ENCODE measurements around the gene NTM. TPM values are rescaled to one million over a fixed set of nuclear protein-coding genes. Genes with fewer than 3 reads are reported as not detected.
"Not testable (repeated sequence)": the region's sequence is repeated elsewhere in the genome, so short reads cannot be mapped to it uniquely, and the experiment has no call there.

Gene NTM
- total and polyA plus RNA-seq, 2 experiments from 2014 or later = 25.9 to 49.0 TPM

GRCh38 chr11:131422029-131422428, 51.6 kb downstream of the NTM start:
- no peak overlapping the region for H3K4me2 ChIP-seq (ENCODE audit: unreplicated experiment)
- no peak for TF ChIP-seq EZH2 (IDR thresholded peaks at IDR 0.05; ENCODE audit: insufficient read depth, poor library complexity, severe bottlenecking)
- TF ChIP-seq EZH2phosphoT487 (IDR thresholded peaks at IDR 0.05; ENCODE audit: insufficient read depth, low read depth) = no peak
- no peaks in the 10 kb centered on the region for H3F3A ChIP-seq (ENCODE audit: insufficient read depth)
- WGBS, 2 experiments (ENCODE audit: low coverage in 1 of 2, low lambda C conversion rate in 2 of 2, missing lambda C conversion rate in 2 of 2) = 26 to 28% methylated on average over 3 of the region's 3 CpGs
- H3K27ac ChIP-seq = no peak overlapping the region
- H3K27me3 ChIP-seq (replicated peaks; ENCODE audit: insufficient read depth) = peaks cover 44% of the 10 kb centered on the region
- H3K79me2 ChIP-seq (ENCODE audit: insufficient read depth) = no peaks in the 10 kb centered on the region
- H3K4me3 ChIP-seq = no peak overlapping the region
- no peaks in the 10 kb centered on the region for H3K9me3 ChIP-seq (ENCODE audit: low read depth)
- no peaks in the 10 kb centered on the region for H3K9me2 ChIP-seq (ENCODE audit: insufficient read depth)
- no peak overlapping the region for H3K9ac ChIP-seq
- H4K20me1 ChIP-seq (ENCODE audit: insufficient read depth) = no peaks in the 10 kb centered on the region
- H3K4me1 ChIP-seq (ENCODE audit: insufficient read depth) = no peaks in the 10 kb centered on the region
- in situ Hi-C loops (cut with MboI) = loop anchor here (25.0 kb wide), 1 partner anchor 240 kb away; no protein-coding TSS in a partner anchor
- no peak for DNase-seq
- no peaks in the 10 kb centered on the region for H3K36me3 ChIP-seq (ENCODE audit: low read depth)
- H2AFZ ChIP-seq = no peak overlapping the region

DNA sequence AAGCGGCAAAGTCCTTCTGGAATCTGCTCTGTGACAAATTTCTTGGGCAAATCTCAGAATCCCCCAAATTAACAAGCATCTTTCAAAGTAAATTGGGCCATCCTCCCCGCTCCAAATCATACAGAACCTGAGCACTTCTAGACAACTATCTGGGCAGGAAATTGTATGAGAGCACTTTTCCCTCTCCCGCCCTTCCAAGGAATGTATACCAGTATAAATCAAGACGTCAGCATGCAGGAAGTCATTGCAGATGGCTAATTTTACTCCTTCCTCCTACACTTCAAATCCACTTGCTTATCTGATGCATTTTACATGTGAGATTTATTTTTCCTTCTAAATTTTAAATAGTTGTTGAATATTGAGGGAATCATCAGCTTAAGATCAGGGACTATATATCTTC, 52.1 kb downstream of the NTM start:
- H3K9me3 ChIP-seq (ENCODE audit: low read depth) = no peaks in the 10 kb centered on the region
- H3K27me3 ChIP-seq (replicated peaks; ENCODE audit: insufficient read depth) = peaks cover 44% of the 10 kb centered on the region
- DNase-seq = no peak
- H4K20me1 ChIP-seq (ENCODE audit: insufficient read depth) = no peaks in the 10 kb centered on the region
- no peaks in the 10 kb centered on the region for H3K79me2 ChIP-seq (ENCODE audit: insufficient read depth)
- H3K9ac ChIP-seq = no peak overlapping the region
- H3K27ac ChIP-seq = no peak overlapping the region
- in situ Hi-C loops (cut with MboI) = loop anchor here (25.0 kb wide), 1 partner anchor 240 kb away; no protein-coding TSS in a partner anchor
- no peak overlapping the region for H3K4me2 ChIP-seq (ENCODE audit: unreplicated experiment)
- no peaks in the 10 kb centered on the region for H3K36me3 ChIP-seq (ENCODE audit: low read depth)
- no peak overlapping the region for H3K4me3 ChIP-seq
- TF ChIP-seq EZH2 (IDR thresholded peaks at IDR 0.05; ENCODE audit: insufficient read depth, poor library complexity, severe bottlenecking) (no peak), EZH2phosphoT487 (IDR thresholded peaks at IDR 0.05; ENCODE audit: insufficient read depth, low read depth) (no peak)
- no peak overlapping the region for H2AFZ ChIP-seq
- 7 to 8% methylated on average over 4 of the region's 4 CpGs for WGBS, 2 experiments (ENCODE audit: low coverage in 1 of 2, low lambda C conversion rate in 2 of 2, missing lambda C conversion rate in 2 of 2)
- H3K4me1 ChIP-seq (ENCODE audit: insufficient read depth) = no peaks in the 10 kb centered on the region
- no peaks in the 10 kb centered on the region for H3K9me2 ChIP-seq (ENCODE audit: insufficient read depth)
- no peaks in the 10 kb centered on the region for H3F3A ChIP-seq (ENCODE audit: insufficient read depth)

DNA sequence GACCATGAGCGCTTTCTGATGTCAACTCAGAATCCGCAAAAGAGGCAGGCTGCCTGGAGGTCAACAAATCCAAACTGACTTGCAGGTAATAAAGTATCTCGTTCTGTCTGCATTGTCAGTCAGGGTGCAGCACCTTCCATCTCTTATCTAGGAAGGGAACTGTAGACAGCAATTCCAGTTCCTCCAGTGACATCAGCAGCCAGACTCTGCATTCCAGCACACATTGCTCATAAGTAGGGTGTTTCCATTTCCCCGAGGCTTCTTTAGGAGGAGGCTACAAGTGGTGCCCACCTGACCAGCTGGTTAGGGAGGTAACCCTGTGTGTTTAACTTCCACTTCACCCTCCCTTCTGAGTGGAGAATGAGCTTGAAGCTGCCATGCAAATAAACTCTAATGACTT, 53.3 kb downstream of the NTM start:
- no peak for TF ChIP-seq EZH2phosphoT487 (IDR thresholded peaks at IDR 0.05; ENCODE audit: insufficient read depth, low read depth)
- no peak for TF ChIP-seq EZH2 (IDR thresholded peaks at IDR 0.05; ENCODE audit: insufficient read depth, poor library complexity, severe bottlenecking)
- Histone ChIP-seq H3K9me2 (ENCODE audit: insufficient read depth) (no peaks in the 10 kb centered on the region), H3K27me3 (replicated peaks; ENCODE audit: insufficient read depth) (peaks cover 37% of the 10 kb centered on the region), H3K4me3 (no peak overlapping the region), H3F3A (ENCODE audit: insufficient read depth) (no peaks in the 10 kb centered on the region), H3K9me3 (ENCODE audit: low read depth) (no peaks in the 10 kb centered on the region), H3K36me3 (ENCODE audit: low read depth) (no peaks in the 10 kb centered on the region), H3K27ac (no peak overlapping the region), H3K9ac (no peak overlapping the region), H3K4me1 (ENCODE audit: insufficient read depth) (no peaks in the 10 kb centered on the region), H3K4me2 (ENCODE audit: unreplicated experiment) (no peak overlapping the region), H3K79me2 (ENCODE audit: insufficient read depth) (no peaks in the 10 kb centered on the region), H4K20me1 (ENCODE audit: insufficient read depth) (no peaks in the 10 kb centered on the region), H2AFZ (no peak overlapping the region)
- WGBS, 2 experiments (ENCODE audit: low coverage in 1 of 2, low lambda C conversion rate in 2 of 2, missing lambda C conversion rate in 2 of 2) = 21 to 23% methylated on average over 4 of the region's 4 CpGs
- DNase-seq = peak; percentile 38
- in situ Hi-C loops (cut with MboI) = loop anchor here (25.0 kb wide), 1 partner anchor 239 kb away; no protein-coding TSS in a partner anchor

DNA sequence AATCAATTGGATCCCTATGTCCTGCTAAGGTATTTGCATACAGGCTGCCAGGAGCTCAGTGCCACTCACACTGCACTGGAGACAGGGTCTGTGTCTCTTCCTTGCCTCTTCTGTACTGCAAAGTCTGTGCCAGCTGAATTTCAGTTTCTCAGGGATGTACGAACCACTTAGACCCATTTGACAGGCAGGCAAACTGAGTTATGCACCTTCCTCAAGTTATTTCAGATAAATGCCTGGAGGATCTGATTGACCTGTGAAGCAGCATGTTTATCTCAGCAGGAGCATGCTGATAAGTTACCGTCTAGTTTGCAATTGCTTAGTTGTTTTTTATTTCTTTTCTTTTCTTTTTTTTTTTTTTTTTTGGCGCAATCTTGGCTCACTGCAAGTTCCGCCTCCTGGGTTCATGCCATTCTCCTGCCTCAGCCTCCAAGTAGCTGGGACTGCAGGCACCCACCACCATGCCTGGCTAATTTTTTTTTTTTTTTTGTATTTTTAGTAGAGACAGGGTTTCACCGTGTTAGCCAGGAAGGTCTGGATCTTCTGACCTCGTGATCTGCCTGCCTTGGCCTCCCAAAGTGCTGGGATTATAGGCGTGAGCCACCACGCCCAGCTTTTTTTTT, 54.0 kb downstream of the NTM start:
- DNase-seq; H3F3A ChIP-seq (ENCODE audit: insufficient read depth); H3K4me1 ChIP-seq (ENCODE audit: insufficient read depth); H3K9ac ChIP-seq; H4K20me1 ChIP-seq (ENCODE audit: insufficient read depth); H3K36me3 ChIP-seq (ENCODE audit: low read depth); H3K79me2 ChIP-seq (ENCODE audit: insufficient read depth); H3K9me2 ChIP-seq (ENCODE audit: insufficient read depth); H3K9me3 ChIP-seq (ENCODE audit: low read depth); H2AFZ ChIP-seq; H3K4me2 ChIP-seq (ENCODE audit: unreplicated experiment); H3K27ac ChIP-seq; H3K4me3 ChIP-seq: not testable (repeated sequence)
- in situ Hi-C loops (cut with MboI) = loop anchor here (25.0 kb wide), 1 partner anchor 238 kb away; no protein-coding TSS in a partner anchor
- 16 to 30% methylated on average over 6 to 8 of the region's 8 CpGs for WGBS, 2 experiments (ENCODE audit: low coverage in 1 of 2, low lambda C conversion rate in 2 of 2, missing lambda C conversion rate in 2 of 2)
- peaks cover 31% of the 10 kb centered on the region for H3K27me3 ChIP-seq (replicated peaks; ENCODE audit: insufficient read depth)

Data from GM23248 (cell line).